22Rv1 (cell line): Measurements from ENCODE around the gene HMGN3.
"Not testable (repeated sequence)": the region's sequence is repeated elsewhere in the genome, so short reads cannot be mapped to it uniquely, and the experiment has no call there.

ENCODE experiments used
- H3K27ac ChIP-seq: fragments of 450-650 bp; 2 replicates; pipeline ENCODE4 v1.5.1; 2017
- ZFX ChIP-seq: fragments of 450-650 bp; IDR thresholded peaks from 2 replicates; pipeline ENCODE4 v1.6.1; 2017; ENCODE audit warnings: antibody characterized with exemption, borderline replicate concordance
- TF ChIP-seq, protein P1 (sequence below): fragments of 450-650 bp; IDR thresholded peaks from 2 replicates; pipeline ENCODE4 v1.5.1; 2017; ENCODE audit warnings: mild to moderate bottlenecking

HMGN3 gene

GRCh38 chr6:79261666-79262065 is 27.2 kb upstream of the HMGN3 start:
- TF ChIP-seq, protein P1, sequence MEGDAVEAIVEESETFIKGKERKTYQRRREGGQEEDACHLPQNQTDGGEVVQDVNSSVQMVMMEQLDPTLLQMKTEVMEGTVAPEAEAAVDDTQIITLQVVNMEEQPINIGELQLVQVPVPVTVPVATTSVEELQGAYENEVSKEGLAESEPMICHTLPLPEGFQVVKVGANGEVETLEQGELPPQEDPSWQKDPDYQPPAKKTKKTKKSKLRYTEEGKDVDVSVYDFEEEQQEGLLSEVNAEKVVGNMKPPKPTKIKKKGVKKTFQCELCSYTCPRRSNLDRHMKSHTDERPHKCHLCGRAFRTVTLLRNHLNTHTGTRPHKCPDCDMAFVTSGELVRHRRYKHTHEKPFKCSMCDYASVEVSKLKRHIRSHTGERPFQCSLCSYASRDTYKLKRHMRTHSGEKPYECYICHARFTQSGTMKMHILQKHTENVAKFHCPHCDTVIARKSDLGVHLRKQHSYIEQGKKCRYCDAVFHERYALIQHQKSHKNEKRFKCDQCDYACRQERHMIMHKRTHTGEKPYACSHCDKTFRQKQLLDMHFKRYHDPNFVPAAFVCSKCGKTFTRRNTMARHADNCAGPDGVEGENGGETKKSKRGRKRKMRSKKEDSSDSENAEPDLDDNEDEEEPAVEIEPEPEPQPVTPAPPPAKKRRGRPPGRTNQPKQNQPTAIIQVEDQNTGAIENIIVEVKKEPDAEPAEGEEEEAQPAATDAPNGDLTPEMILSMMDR = no peak
- TF ChIP-seq ZFX = no peak
- no peak overlapping the region for H3K27ac ChIP-seq

GRCh38 chr6:79260772-79261171 is 26.3 kb upstream of the HMGN3 start:
- no peak overlapping the region for H3K27ac ChIP-seq
- no peak for TF ChIP-seq ZFX
- TF ChIP-seq, protein P1 = no peak

GRCh38 chr6:79257381-79258205 is 23.1 kb upstream of the HMGN3 start:
- no peak overlapping the region for H3K27ac ChIP-seq
- TF ChIP-seq ZFX = no peak
- TF ChIP-seq, protein P1 = no peak

DNA sequence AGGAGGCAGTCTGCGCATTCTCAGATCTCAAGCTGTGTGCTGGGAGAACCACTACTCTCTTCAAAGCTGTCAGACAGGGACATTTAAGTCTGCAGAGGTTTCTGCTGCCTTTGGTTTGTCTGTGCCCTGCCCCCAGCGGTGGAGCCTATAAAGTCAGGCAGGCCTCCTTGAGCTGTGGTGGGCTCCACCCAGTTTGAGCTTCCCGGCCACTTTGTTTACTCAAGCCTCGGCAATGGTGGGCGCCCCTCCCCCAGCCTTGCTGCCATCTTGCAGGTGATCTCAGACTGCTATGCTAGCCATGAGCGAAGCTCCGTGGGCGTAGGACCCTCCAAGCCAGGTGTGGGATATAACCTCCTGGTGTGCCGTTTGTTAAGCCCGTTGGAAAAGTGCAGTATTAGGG is 22.3 kb upstream of the HMGN3 start:
- H3K27ac ChIP-seq = not testable (repeated sequence)

- H3K27ac ChIP-seq = not testable (repeated sequence)
These were observed 20.6 kb upstream of the HMGN3 start for GRCh38 chr6:79255086-79255485.

DNA sequence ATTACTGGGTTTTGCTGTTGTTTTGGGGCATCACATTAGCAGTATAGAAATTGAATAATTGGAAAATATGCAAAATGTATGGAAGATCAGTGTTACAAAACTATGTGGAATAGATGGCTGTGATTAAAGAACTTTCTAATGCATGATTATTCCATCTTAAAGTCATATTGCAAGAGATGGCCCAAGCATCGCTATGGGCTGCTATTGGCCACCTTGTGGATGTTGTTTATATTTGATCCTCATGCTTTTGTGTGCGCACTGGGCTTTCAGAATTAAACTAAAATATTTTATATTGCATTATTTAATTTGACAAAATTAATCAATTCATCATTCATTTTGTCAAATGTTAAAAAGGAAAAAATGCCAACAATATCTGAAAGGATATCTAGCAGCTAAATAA is 16.1 kb upstream of the HMGN3 start:
- no peak overlapping the region for H3K27ac ChIP-seq
- no peak for TF ChIP-seq ZFX
- TF ChIP-seq, protein P1 = peak; percentile 12; the same call in 1 of the 2 replicates

GRCh38 chr6:79250107-79250514 is 15.6 kb upstream of the HMGN3 start:
- no peak overlapping the region for H3K27ac ChIP-seq
- TF ChIP-seq, protein P1 = peak; percentile 37
- TF ChIP-seq ZFX = no peak

DNA sequence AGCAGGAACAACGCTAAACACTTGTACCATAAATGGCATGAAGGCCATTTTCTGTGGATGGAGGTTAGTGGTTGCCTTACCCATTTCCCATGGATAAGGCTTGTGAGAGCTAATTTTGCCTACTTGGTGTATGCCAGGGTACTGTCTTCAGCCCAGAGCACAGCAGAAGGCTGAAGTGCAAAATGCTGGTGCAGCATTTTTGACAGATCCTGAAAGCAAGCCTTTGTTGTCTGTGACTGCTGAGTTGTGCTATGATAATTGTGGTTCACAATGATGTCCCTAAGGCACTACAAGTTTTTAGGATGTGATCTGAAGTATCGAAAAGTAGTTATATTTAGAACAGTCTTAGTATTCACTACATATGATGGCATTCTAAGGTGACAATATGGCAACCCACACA is 14.7 kb upstream of the HMGN3 start:
- H3K27ac ChIP-seq = no peak overlapping the region
- TF ChIP-seq, protein P1 = no peak
- TF ChIP-seq ZFX = no peak
